Activated naive CD8-positive, alpha-beta T cell treated with anti-CD3 and anti-CD28 coated beads, Interleukin-2, amount 10 ng/mL, durations not matched to agents 7 days and 5 days (primary cell): ENCODE data around the gene BST1. TPM values are rescaled to one million over a fixed set of nuclear protein-coding genes. Genes with fewer than 3 reads are reported as not detected.

Experiments used
- ATAC-seq: fragments of 150-1000 bp; cut with Tn5 transposase; one replicate; pipeline ENCODE4 v1.10.0; 2021; ENCODE audit warnings: low read depth, moderate library complexity
- POLR2A ChIA-PET: fragments of 350-600 bp; sonication (Branson Sonifier 250); formaldehyde crosslinking; loops from one replicate; lab custom pipeline; 2021; ENCODE audit warnings: antibody characterized with exemption; lab: Charles Lee
- DNase-seq: peaks from one replicate; pipeline ENCODE4 v3.0.0; 2021
- H3K27ac Mint-ChIP-seq: one replicate; pipeline ENCODE4 v1.8.0; 2022; ENCODE audit warnings: mild to moderate bottlenecking, mixed read lengths
- H3K27me3 Mint-ChIP-seq: one replicate; pipeline ENCODE4 v1.8.0; 2022; ENCODE audit warnings: mild to moderate bottlenecking, moderate library complexity, mixed read lengths
- H3K36me3 Mint-ChIP-seq: one replicate; pipeline ENCODE4 v1.8.0; 2021; ENCODE audit warnings: mild to moderate bottlenecking, mixed read lengths
- H3K4me1 Mint-ChIP-seq: one replicate; pipeline ENCODE4 v1.8.0; 2021; ENCODE audit warnings: mixed read lengths
- H3K4me3 Mint-ChIP-seq: one replicate; pipeline ENCODE4 v1.8.0; 2022; ENCODE audit warnings: mild to moderate bottlenecking, moderate library complexity, mixed read lengths
- H3K9me3 Mint-ChIP-seq: one replicate; pipeline ENCODE4 v1.8.0; 2021; ENCODE audit warnings: mixed read lengths
- total RNA-seq, 2 experiments: library from RNA; stranded (reverse); gene quantifications; one replicate each; pipeline ENCODE4 v1.2.3, GENCODE V29; 2021

Gene BST1
- total RNA-seq, 2 experiments from 2014 or later = 0.78 to 0.91 TPM

DNA sequence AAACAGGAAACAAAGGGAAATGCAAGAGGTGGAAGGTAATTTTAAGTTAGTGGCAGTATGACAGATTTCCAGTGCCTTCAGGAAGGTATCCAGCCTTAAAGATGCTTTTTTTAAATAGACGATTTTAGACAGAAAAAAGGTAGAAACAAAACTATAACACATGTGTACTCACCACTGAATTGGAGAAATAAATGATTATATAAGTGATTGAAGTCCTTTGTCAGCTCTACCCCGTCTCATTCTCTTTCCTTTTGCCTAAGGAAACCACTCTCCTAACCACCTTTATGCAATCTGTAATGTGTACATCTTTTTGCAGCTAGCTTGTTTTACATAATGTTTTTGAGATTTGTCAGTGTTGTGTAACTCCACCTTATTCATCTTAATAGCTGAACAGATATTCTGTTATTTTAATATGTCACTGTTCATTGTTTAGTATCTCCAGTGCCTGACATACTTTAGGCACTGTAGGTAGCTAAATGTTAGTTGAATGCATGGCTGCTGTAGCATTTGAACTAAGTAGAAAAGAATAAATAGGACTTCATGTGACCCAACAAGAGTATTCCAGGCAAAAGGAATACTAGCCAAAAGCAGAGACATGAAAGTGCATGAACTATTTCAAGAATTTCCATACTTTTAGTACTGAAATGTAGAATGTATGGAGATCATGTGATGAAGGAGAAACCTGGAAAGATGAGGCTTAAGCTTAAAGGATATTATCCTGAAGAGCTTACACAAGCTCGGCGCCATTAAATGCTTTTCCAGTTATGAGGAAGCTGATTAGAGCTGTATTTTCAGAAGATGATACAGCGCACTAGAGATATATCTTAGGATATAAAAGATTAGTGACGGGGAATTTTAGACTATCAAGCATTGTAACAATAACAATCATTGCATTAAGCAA is 20.4 kb upstream of the BST1 start:
- POLR2A ChIA-PET = interaction anchor here (1.0 to 3.7 kb wide), 4 partner anchors 20 to 97 kb away, joined by 3 to 39 read pairs (median 6); partner anchors contain the start of genes BST1 and FBXL5
- Mint-ChIP-seq H3K36me3 (peaks cover 36% of the 10 kb centered on the region), H3K4me3 (peak overlapping the region; percentile 97), H3K9me3 (no peaks in the 10 kb centered on the region), H3K27ac (peak overlapping the region; percentile 96), H3K27me3 (no peaks in the 10 kb centered on the region), H3K4me1 (peaks cover 32% of the 10 kb centered on the region)
- DNase-seq (no peak), ATAC-seq (no peak)

DNA sequence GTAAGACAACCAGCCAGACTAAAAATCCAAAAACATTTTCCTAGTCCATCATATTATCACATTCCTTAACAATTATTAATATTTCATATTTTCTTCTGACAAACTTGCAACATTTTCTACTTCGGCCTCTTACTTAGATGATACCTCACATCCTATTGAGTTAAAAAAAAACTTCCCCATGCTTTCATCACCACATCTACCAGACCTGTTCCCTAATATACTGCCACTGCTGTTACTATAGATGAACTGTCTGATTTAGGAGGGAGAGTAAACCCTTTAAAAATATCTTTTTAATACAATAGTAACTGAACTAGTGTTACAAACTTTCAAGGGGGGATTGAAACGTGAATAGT is 19.7 kb upstream of the BST1 start:
- Mint-ChIP-seq H3K4me3 (no peak overlapping the region), H3K9me3 (no peaks in the 10 kb centered on the region), H3K36me3 (peaks cover 33% of the 10 kb centered on the region), H3K27me3 (no peaks in the 10 kb centered on the region), H3K27ac (no peak overlapping the region), H3K4me1 (peaks cover 29% of the 10 kb centered on the region)
- DNase-seq = no peak
- POLR2A ChIA-PET = interaction anchor here (3.7 kb wide), 1 partner anchor 29 kb away, joined by 39 read pairs; the partner anchor contains the start of gene FBXL5
- no peak for ATAC-seq

DNA sequence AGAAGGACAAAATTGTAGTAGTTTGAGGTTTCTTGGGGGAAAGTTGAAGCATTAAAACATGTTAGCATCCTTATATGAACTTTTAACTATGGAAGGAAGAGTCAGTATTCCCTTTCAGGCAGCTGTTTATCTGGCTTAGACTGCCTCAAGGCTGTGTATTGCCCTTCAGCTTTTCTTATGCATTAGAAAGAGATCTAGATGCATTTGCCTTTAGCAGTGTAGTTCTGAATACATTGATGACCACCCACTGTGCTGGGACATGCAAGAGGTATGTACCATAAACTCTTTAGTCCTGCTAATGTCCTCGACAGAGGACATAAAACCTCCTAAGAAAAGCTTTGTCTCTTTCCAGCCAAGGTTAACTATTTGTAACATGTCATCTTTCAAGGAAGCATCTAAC is 18.4 kb upstream of the BST1 start:
- POLR2A ChIA-PET = interaction anchor here (0.7 kb wide), 1 partner anchor 30 kb away, joined by 3 read pairs; the partner anchor contains the start of gene FBXL5

DNA sequence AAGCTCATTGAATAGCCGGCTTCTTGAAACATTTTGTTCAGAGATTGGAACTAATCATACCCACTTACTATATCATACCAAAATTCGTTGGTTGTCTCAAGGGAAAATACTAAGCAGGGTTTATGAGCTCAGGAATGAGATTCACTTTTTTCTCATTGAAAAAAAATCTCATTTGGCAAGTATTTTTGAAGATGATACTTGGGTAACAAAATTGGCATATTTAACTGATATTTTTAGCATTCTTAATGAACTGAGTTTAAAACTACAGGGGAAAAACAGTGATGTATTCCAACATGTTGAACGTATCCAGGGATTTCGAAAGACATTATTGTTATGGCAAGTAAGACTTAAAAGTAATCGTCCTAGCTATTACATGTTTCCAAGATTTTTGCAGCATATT is 14.8 kb upstream of the BST1 start:
- Mint-ChIP-seq H3K4me1 (peaks cover 8% of the 10 kb centered on the region), H3K27ac (no peak overlapping the region), H3K9me3 (no peaks in the 10 kb centered on the region), H3K36me3 (peaks cover 24% of the 10 kb centered on the region), H3K27me3 (no peaks in the 10 kb centered on the region), H3K4me3 (no peak overlapping the region)
- DNase-seq = no peak
- POLR2A ChIA-PET = no interaction called here
- ATAC-seq = no peak

More for the DNA sequence above, 18.4 kb upstream of the BST1 start:
- no peaks in the 10 kb centered on the region for H3K27me3 Mint-ChIP-seq
- no peak overlapping the region for H3K4me3 Mint-ChIP-seq
- peaks cover 31% of the 10 kb centered on the region for H3K36me3 Mint-ChIP-seq
- no peak for ATAC-seq
- no peak for DNase-seq
- H3K27ac Mint-ChIP-seq = no peak overlapping the region
- peaks cover 24% of the 10 kb centered on the region for H3K4me1 Mint-ChIP-seq
- H3K9me3 Mint-ChIP-seq = no peaks in the 10 kb centered on the region

DNA sequence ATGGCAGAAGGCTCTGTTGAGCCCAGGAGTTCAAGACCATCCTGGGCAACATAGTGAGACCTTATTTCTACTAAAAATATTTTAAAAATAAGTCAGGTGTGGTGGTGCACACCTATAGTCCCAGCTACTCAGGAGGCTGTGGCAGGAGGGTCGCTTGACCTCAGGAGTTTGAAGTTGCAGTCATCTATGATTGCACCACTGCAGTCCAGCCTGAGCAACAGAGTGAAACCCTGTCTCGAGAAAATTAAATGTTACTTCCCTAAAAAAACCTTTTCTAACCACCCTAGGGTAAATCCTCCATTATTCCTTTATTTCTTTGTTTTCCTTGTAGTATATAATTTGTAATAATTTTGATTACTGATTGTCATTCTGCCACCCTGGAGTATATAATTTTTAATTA is 13.3 kb upstream of the BST1 start:
- peaks cover 2% of the 10 kb centered on the region for H3K27me3 Mint-ChIP-seq
- ATAC-seq (no peak), DNase-seq (no peak)
- peaks cover 2% of the 10 kb centered on the region for H3K4me1 Mint-ChIP-seq
- H3K27ac Mint-ChIP-seq = no peak overlapping the region
- POLR2A ChIA-PET = no interaction called here
- peaks cover 21% of the 10 kb centered on the region for H3K36me3 Mint-ChIP-seq
- no peak overlapping the region for H3K4me3 Mint-ChIP-seq
- no peaks in the 10 kb centered on the region for H3K9me3 Mint-ChIP-seq

DNA sequence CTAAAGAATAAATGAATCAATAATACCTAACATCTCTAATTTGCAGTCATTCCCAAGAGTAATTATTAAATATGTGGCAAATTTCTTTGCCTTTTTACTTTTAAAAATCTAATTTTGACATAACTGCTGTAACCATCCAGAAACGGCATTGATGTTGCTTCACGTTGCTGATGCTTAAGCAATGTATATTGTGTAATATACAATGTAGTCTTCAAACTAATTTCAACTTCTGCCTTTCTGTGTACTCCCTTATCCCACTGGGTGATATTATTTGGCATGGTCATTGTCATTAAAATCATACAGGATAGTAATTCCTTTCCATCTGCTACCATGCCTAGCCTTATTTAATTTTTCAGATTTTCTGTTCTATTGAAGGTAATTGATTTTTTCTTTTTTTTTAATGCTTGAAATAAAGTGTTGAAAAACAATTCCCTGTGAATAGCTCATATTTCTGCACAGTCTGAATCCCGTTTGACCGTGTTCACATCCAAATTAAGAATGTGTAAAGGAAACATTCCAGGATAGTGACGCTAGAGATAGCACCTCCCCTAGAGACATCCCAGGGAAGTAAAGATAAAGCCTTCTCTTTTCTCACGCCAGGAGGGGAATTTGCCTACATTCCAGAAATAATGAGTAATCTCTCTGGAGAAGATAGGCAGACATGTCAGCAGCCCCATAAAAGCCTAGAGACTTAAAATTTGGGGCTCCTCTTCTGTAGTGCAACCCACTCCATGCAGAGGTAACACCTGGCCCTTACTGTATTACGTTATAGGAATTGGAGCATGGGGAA is 12.7 kb upstream of the BST1 start:
- Mint-ChIP-seq H3K27ac (no peak overlapping the region), H3K36me3 (peaks cover 17% of the 10 kb centered on the region), H3K4me3 (no peak overlapping the region), H3K9me3 (no peaks in the 10 kb centered on the region), H3K27me3 (peaks cover 2% of the 10 kb centered on the region), H3K4me1 (no peaks in the 10 kb centered on the region)
- POLR2A ChIA-PET = no interaction called here
- ATAC-seq = no peak
- DNase-seq = no peak

DNA sequence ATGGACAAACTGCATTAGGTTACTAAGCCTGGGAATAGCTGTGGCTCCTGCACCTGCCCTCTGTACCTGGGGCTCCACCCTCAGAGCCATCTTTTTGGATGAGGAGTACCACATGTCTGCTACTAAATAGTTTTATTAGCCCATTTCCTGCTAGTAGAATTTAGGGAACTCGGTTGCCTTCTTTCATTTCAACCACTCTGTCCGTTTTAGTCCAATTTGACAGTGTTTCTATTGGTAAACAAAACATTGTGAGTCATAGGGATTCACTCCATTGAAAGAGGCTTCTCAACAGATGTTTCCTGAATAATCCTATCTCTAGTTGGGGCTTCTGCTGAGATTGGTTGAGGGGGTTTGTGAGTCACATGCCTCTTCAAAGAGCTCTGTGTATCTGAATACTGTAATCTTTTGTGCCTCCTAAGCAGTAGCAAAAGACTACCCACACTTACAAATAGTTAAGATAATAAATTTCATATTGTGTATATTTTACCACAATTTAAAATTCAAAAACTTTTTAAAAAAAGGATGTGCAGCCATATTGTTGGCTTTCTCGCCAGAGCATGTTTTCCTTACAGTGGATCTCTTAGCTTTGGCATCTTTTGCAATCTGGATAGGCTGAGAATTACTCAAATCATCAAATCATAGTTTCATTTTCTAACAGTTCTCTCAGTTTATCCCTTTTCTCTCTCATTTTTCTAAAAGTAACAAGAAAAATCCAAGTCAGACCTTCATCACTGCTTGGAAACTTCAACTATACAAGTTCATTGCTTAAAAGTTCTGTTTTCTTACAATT is 11.3 kb upstream of the BST1 start:
- no peak for DNase-seq
- Mint-ChIP-seq H3K4me3 (no peak overlapping the region), H3K4me1 (no peaks in the 10 kb centered on the region), H3K27ac (no peak overlapping the region), H3K27me3 (peaks cover 2% of the 10 kb centered on the region), H3K9me3 (no peaks in the 10 kb centered on the region), H3K36me3 (peaks cover 8% of the 10 kb centered on the region)
- no peak for ATAC-seq
- POLR2A ChIA-PET = no interaction called here

DNA sequence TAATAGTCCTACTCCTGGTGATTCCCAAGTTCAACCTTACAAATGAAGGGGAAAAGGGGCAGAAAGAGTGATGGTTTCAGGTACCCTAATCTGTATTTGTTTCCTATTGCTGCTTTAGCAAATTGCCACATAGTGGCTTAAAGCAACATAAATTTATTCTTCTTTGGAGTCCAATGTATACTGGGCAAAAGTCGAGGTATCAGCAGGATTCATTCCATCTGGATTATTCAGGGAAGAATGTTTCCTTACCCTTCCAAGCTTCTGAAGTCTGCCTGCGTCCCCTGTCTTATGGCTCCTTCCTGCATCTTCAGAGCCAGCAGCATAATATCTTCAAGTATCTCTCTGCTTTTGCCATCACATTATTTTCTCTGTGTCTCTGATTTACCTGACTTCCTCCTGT is 10.3 kb upstream of the BST1 start:
- Mint-ChIP-seq H3K27ac (no peak overlapping the region), H3K9me3 (no peaks in the 10 kb centered on the region), H3K4me3 (no peak overlapping the region), H3K36me3 (peaks cover 2% of the 10 kb centered on the region), H3K27me3 (peaks cover 6% of the 10 kb centered on the region), H3K4me1 (peaks cover 5% of the 10 kb centered on the region)
- ATAC-seq = no peak
- POLR2A ChIA-PET = no interaction called here
- no peak for DNase-seq

DNA sequence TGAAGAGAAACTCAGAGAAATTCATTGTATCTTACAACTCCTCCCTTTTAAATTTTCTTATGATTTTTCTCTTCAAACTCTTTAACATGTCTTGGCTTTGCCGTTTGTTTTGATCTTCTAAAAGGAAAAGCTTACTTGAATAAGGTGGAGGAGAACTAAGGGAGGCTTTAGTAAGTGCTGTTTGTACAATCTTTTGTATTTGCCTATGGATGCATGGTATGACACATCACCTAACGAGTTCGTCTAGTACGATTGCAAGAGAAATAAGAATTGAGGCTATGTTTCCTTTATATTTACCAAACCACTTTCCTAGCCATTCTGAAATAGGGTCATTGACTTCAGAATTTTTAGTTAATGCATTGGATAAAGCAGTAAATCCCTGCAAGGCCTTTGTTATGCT is 8.4 kb upstream of the BST1 start:
- POLR2A ChIA-PET = no interaction called here
- no peak for DNase-seq
- H3K9me3 Mint-ChIP-seq = no peaks in the 10 kb centered on the region
- H3K4me1 Mint-ChIP-seq = peaks cover 5% of the 10 kb centered on the region
- H3K27me3 Mint-ChIP-seq = peaks cover 14% of the 10 kb centered on the region
- H3K4me3 Mint-ChIP-seq = no peak overlapping the region
- H3K36me3 Mint-ChIP-seq = peaks cover 2% of the 10 kb centered on the region
- no peak overlapping the region for H3K27ac Mint-ChIP-seq
- ATAC-seq = no peak

DNA sequence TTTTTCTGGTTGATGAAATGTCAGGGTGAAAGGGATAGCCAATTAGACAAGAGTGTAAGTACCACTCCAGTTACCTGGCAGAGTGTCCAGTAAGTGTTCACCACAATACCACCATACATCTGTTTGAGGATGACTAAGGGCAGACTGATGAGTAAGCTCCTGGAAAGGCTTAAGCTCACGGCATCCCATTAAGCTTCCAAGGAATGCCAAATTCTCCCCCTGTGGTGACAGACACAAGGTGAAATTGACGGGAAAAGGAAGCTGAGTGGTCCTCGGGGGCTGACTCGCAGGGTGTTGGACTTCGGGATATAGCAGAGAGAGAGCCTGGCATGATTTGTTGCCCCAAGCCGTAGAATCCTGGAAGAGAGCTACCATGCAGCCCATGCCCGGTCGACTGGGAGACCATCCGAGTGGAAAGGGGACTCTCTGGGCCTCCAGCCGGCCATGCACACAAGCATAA is 7.6 kb upstream of the BST1 start:
- H3K27ac Mint-ChIP-seq = no peak overlapping the region
- peaks cover 5% of the 10 kb centered on the region for H3K4me1 Mint-ChIP-seq
- no peaks in the 10 kb centered on the region for H3K9me3 Mint-ChIP-seq
- ATAC-seq (no peak), DNase-seq (no peak)
- POLR2A ChIA-PET = interaction anchor here (0.9 kb wide), 1 partner anchor 14 kb away, joined by 3 read pairs; the partner anchor contains the start of gene FAM200B
- H3K27me3 Mint-ChIP-seq = peaks cover 19% of the 10 kb centered on the region
- peaks cover 2% of the 10 kb centered on the region for H3K36me3 Mint-ChIP-seq
- H3K4me3 Mint-ChIP-seq = no peak overlapping the region

DNA sequence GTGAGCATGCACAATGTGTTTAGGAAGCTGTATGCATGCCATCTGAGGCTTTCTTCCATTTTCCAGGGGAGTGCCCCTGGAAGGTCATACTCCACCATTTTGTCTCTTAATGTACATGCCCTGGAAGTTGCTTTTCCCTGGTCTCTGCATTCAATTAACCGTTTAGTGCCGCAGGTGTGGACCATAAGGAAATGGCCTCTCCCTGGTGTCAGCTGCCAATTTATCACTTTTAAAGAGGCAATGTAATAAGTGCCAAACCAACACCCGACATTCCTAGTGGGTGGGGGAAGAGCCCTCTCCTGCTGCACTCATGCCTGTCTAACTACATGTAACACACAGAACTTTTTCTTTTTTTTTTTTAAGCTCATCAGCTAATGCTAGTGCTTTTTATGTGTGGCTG is 7.1 kb upstream of the BST1 start:
- no peak for ATAC-seq
- Mint-ChIP-seq H3K4me3 (no peak overlapping the region), H3K4me1 (peaks cover 5% of the 10 kb centered on the region), H3K36me3 (peaks cover 2% of the 10 kb centered on the region), H3K9me3 (no peaks in the 10 kb centered on the region), H3K27ac (no peak overlapping the region), H3K27me3 (peaks cover 19% of the 10 kb centered on the region)
- POLR2A ChIA-PET = interaction anchor here (0.9 kb wide), 1 partner anchor 14 kb away, joined by 3 read pairs; the partner anchor contains the start of gene FAM200B
- no peak for DNase-seq

DNA sequence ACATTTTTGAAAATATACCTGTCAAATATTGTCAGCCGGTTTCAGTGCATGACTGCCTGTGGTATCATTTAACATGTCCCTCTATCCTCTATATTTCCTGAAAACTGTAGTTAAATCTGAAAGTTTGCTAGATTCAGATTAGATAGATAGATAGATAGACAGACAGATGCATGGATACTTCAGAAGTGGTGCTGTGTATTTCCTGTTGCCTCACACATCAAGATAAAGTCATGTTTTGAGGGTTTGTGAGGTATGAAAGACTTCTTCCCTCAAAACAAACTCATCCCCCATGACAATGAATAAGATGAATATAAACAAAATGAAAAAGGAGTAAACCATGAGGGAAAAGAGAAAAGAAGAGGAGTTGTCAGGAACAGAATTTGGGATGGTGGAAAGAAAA is 6.0 kb upstream of the BST1 start:
- DNase-seq (no peak), ATAC-seq (no peak)
- Mint-ChIP-seq H3K9me3 (no peaks in the 10 kb centered on the region), H3K36me3 (peaks cover 2% of the 10 kb centered on the region), H3K4me3 (no peak overlapping the region), H3K27ac (no peak overlapping the region), H3K4me1 (peaks cover 5% of the 10 kb centered on the region), H3K27me3 (peaks cover 23% of the 10 kb centered on the region)
- POLR2A ChIA-PET = no interaction called here

DNA sequence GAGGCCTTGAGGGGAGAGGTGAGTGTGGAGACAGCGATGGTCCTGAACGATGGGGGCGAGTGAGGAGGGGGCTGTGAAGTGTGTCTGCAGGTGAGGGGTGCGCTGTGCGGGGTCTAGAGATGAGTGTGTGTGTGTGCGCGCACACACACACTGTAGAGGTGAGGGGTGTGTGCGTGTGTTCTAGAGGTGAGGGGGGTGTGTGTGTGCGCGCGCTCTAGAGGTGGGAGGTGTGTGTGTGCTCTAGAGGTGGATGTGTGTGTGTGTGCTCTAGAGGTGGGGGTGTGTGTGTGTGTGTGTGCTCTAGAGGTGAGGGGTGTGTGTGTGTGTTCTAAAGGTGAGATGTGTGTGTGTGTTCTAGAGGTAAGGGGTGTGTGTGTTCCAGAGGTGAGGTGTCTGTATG is 574 bp downstream of the BST1 start:
- Mint-ChIP-seq H3K9me3 (no peaks in the 10 kb centered on the region), H3K27ac (no peak overlapping the region), H3K36me3 (no peaks in the 10 kb centered on the region), H3K27me3 (peaks cover 27% of the 10 kb centered on the region), H3K4me3 (peak overlapping the region; percentile 93), H3K4me1 (peaks cover 14% of the 10 kb centered on the region)
- ATAC-seq (no peak), DNase-seq (no peak)
- POLR2A ChIA-PET = no interaction called here
